AG20443 (cell line): ENCODE data around the gene GPHN.
A peak's percentile ranks its signal among the peaks of the same experiment; 100 is the strongest.

Source experiments
- DNase-seq: peaks from one replicate; pipeline ENCODE4 v3.0.0; 2012; ENCODE audit warnings: low spot score, mixed read lengths

GPHN gene

GRCh38 chr14:66507722-66508546, at the start of gene GPHN:
Gene GPHN (plus strand): TSS chr14:66508147.
- DNase-seq, result peak; percentile 97

DNA sequence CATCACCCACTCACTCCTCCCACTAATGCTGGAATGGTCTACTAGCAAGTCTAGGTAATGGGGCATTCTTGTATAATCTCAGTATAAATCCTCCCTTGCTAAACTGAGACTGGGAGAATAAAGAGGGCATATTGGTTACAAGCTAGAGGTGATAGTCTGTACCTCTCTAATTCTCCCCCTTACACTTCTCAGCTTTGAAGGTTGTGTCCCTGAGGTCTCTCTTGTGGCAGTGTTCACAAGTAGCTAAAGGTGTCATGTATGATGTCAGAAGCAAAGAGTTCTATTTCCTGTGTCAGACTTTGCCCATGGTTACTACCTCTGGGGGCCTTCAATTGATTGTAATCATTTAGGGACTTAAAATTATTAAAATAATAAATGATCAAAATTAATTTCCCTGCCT, 48.3 kb upstream of the GPHN start:
- no peak for DNase-seq

- no peak for DNase-seq
Measured at GRCh38 chr14:66464261-66464660, 43.7 kb upstream of the GPHN start.

GRCh38 chr14:66468778-66469367, 39.1 kb upstream of the GPHN start:
- DNase-seq, result no peak

- no peak for DNase-seq
Measured at GRCh38 chr14:66471584-66471983, 36.4 kb upstream of the GPHN start.

DNA sequence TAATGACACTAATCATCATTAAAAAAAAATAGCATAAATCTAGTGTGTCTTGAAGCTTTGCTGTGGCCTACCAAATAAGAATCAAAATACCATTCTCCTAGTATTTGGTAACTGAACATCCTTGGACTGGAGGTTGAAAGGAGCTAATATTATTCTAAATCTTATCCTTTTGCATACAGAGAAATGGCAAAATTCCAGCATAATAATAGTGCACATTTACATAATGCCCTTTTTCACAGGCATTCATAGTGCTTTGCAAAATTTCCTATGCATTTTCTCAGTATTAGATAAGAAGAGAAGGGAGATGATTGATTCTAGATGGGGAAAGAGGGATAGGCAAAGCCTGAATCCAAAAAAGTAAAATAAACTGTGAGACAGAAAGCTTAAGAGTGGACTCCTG, 35.7 kb upstream of the GPHN start:
- no peak for DNase-seq

- no peak for DNase-seq
Measured at GRCh38 chr14:66473223-66473622, 34.7 kb upstream of the GPHN start.

GRCh38 chr14:66476964-66477363, 31.0 kb upstream of the GPHN start:
- DNase-seq, result peak; percentile 10

DNA sequence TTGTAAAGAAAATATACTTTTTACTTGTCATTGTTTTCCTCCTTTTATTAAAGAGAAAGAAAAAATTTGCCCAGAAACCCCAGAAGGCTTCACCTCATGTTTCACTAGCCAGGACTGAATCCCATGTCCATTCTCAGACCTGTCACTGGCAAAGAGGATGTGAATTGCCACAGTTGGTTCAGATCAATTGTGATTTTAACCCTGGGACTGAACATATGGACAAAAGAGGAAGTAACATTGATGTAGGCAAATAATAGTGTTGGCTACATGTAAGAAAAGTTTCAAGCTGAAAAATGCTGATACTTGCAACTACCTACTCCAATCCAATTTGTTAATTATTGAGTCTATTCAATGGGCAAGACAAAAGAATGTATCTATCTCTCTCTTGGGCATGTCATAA, 30.4 kb upstream of the GPHN start:
- DNase-seq, result no peak

GRCh38 chr14:66482873-66483272, 25.1 kb upstream of the GPHN start:
- DNase-seq, result no peak

- DNase-seq, result no peak
Measured at GRCh38 chr14:66483322-66483721, 24.6 kb upstream of the GPHN start.

DNA sequence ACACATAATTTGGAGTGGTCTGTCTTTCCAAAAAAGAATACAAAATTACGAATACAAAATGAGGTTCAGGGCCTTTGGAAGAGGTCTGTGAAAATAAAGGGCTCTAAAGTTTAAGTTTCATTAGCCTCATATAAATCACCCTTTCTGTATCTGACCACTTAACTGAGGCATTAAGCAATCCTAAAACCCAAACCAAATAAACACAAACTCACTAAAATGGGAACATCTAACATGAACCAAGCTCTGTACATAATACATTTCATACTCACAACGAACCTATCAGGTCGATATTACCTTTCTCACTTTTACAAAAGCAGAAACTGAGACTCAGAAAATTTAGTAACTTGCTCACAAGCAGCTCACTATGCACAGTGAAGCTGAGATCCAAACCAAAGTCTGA, 22.9 kb upstream of the GPHN start:
- no peak for DNase-seq

GRCh38 chr14:66485910-66486421, 22.0 kb upstream of the GPHN start, which contains the start of gene CCDC196:
Gene CCDC196 (plus strand): TSS chr14:66486371. CDS start chr14:66486503, 132 bp downstream.
- DNase-seq, result no peak

GRCh38 chr14:66487164-66487563, 20.8 kb upstream of the GPHN start:
- no peak for DNase-seq

DNA sequence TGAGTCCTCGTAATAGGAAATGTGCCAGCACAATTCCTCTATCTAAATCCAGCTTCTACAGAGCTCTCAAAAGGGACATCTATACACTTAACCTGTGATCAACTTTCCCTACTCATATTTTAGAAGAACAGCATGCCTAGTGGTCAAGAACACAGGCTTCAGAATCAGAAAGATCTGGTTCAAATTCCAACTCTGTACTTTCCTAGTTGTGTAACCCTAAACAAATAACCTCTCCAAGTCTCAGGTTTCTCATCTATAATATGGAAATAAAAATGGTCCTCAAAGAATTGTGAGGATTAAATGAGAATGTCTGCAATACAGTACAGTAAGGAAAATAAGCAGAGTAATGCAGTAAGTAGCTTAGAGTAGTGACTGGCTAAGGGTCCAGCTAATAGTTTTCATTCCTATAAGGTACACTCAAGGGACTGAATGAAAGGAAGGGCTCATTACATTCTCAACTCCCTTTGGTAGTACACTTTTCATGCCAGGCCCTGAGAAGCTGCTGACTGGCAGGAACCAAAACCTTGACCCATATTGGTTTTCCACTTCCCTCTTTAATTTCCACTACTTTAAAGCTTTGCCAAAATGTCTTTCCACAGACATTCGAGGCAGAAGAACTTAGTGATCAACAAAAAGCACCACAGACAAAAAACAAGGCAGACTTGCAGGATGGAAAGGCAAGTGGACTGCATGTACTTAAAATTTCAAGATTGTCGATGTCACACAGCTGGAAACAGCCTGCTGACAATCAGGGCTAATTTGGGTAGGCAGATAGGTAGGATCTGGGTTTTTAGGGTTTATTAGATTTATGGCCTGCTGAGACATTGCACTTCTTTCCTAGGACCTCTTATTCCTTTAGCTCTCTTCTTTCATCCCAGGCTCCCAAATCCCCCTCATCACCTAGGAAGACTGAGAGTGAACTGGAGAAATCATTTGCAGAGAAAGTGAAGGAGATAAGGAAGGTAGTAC, 17.5 kb upstream of the GPHN start:
- no peak for DNase-seq

- DNase-seq, result no peak
Measured at GRCh38 chr14:66493750-66494149, 14.2 kb upstream of the GPHN start.

- DNase-seq, result peak; percentile 69
Measured at GRCh38 chr14:66495218-66496098, 12.5 kb upstream of the GPHN start.

GRCh38 chr14:66496188-66496807, 11.6 kb upstream of the GPHN start:
- DNase-seq, result no peak

DNA sequence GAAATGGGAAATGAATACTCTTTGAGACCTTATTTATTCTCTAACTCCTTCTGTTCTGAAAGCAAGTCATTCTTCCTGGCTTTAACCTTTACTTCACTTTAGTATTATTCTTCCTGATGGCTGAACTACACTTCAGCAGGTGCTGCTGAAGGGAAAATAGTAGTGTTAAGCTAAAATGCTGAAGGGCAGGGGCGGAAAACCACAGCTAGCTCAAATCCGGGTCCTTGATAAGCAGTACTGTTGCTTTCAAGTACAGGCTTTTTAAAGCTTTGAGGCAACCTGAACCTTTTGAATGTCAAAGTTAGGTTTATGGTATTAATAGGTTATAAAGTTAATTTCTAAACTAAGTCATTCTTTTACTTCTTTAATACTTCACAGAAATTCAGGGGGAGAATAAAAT, 11.0 kb upstream of the GPHN start:
- no peak for DNase-seq

GRCh38 chr14:66498311-66498710, 9.6 kb upstream of the GPHN start:
- no peak for DNase-seq

DNA sequence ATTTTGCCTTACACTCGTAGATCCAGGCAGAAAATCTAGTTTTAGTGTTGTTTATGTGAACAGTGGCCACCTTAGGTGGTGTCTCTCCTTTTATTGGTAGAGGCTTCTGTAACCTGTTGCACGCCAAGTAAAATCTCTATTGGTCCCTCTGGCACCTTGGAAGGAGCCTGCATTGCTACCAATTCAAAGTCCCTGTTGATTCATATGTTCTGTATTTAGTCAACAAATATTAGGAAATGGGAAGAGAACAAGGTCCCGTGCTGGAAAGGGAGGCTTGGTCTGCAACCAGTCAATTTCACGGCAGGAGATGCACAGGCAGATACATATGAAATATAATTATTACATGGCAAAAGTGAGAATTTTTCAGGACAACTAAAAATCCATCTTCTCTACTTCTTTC, 6.4 kb upstream of the GPHN start:
- no peak for DNase-seq
